ENCODE results near the gene SBSN. TPM values are rescaled to one million over a fixed set of nuclear protein-coding genes. Genes with fewer than 3 reads are reported as not detected.

The SBSN gene
- total and polyA plus RNA-seq, 10 of the 15 experiments (the other 5 are each of a cell fraction or from before 2014, with no cell fraction given): 0.09 TPM; not detected in 9

DNA sequence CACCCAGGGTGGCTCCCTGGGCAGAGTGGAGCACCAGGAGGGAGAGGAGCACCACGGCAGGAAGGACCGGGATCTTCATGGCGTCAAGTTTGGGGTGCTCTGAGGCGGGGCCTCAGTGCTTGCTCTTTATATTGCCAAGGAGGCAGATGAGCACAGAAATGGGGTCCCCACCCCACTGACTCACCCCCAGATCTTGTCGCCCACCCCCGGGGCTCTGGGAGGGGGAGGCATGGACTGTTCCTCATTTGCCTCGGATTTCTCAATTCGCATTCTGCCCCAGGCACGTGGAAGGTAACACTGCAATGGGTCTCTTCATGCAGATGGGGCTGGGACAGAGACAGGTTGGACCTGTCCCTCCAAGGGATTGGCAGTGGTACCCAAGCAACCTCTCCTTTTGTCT is 37.7 kb downstream of the SBSN start, which contains the start of gene KRTDAP:
Gene KRTDAP, minus strand, starts transcription at position 101 of the 400 bp plus-strand sequence. Its CDS starts 22 bp downstream, at position 79.
- ChIA-PET CTCF (interaction anchor here (0.6 to 2.1 kb wide), 4 partner anchors 13 to 142 kb away, joined by 4 to 6 read pairs (median 6); no protein-coding TSS in a partner anchor), POLR2A (interaction anchor here (0.6 kb wide), 1 partner anchor 213 kb away, joined by 3 read pairs; no protein-coding TSS in a partner anchor), SMC1A (ENCODE audit: uncharacterized antibody, unreplicated experiment) (interaction anchor here (1.4 kb wide), 1 partner anchor 20 kb away, joined by 3 read pairs; no protein-coding TSS in a partner anchor), RAD21 (ENCODE audit: unreplicated experiment) (interaction anchor here (0.6 to 1.4 kb wide), 4 partner anchors 19 to 137 kb away, joined by 3 to 4 read pairs (median 3); no protein-coding TSS in a partner anchor)
- Histone ChIP-seq H3K27me3 (replicated peaks in 1 of 2; ENCODE audit: control insufficient read depth in 2 of 2, insufficient read depth in 2 of 2, low read length in 1 of 2) (peaks cover 0 to 2% of the 10 kb centered on the region in 2 experiments; a peak in 1 of 4 replicates), H3K4me3 (no peak within 1 kb of the TSS), H3K79me2 (ENCODE audit: control insufficient read depth, insufficient read depth, low read length) (no peaks in the 10 kb centered on the region), H2AFZ (ENCODE audit: control insufficient read depth, low read depth, low read length) (no peak within 1 kb of the TSS), H3K4me1 (ENCODE audit: control insufficient read depth, insufficient read depth, low read length) (peaks cover 5% of the 10 kb centered on the region), H3K9ac (ENCODE audit: control insufficient read depth, insufficient read depth, low read length) (no peak within 1 kb of the TSS), H3K36me3 (ENCODE audit: control insufficient read depth in 2 of 2, insufficient read depth in 2 of 2, low read length in 1 of 2) (no peaks in the 10 kb centered on the region), H3K4me2 (ENCODE audit: control insufficient read depth, insufficient read depth) (no peak within 1 kb of the TSS), H3K27ac (ENCODE audit: control insufficient read depth, insufficient read depth) (no peak within 1 kb of the TSS), H3K9me3 (replicated peaks; ENCODE audit: control insufficient read depth, insufficient read depth, low read length) (no peaks in the 10 kb centered on the region), H4K20me1 (ENCODE audit: control insufficient read depth, insufficient read depth) (no peaks in the 10 kb centered on the region)
- TF ChIP-seq TBL1XR1 (IDR thresholded peaks at IDR 0.05; ENCODE audit: low read depth, low read length) (no peak), MXI1 (IDR thresholded peaks at IDR 0.05; ENCODE audit: low read depth, low read length) (no peak), RAD21 (IDR thresholded peaks at IDR 0.05; ENCODE audit: insufficient read depth, low read depth, low read length) (no peak), SRF (IDR thresholded peaks at IDR 0.05; ENCODE audit: low read depth in 2 of 2, low read length in 2 of 2) (no peak), HDAC2 (IDR thresholded peaks at IDR 0.05) (no peak), SMAD1 (IDR thresholded peaks at IDR 0.05; ENCODE audit: low read depth, partially characterized antibody) (no peak), YY1 (IDR thresholded peaks at IDR 0.05; ENCODE audit: low read depth, low read length) (no peak), IKZF1 (conservative IDR thresholded peaks at IDR 0.05) (no peak)
- no TSS peak for BruUV-seq (replicated peaks)
- WGBS (ENCODE audit: insufficient coverage, insufficient replicate concordance, low lambda C conversion rate, missing lambda C conversion rate): 39% methylated on average over 9 of the region's 9 CpGs
- FAIRE-seq (no peak), ATAC-seq (no peak), DNase-seq (ENCODE audit: low read depth, low spot score) (no peak)
- in situ Hi-C loops (cut with MboI) (no loop called here), intact Hi-C loops (cut with micrococcal nuclease; ENCODE audit: unreplicated experiment) (loop anchor here (10.0 kb wide), 1 partner anchor 226 kb away; the partner anchor contains the start of gene USF2)

All from GM12878 (cell line).